Gastroesophageal sphincter (tissue), 3 donors: Measurements from ENCODE around the gene KRT2.

Experiments
- CTCF ChIP-seq, 4 experiments: fragments of 200-600 bp in 2 of 4; fragments of 450-650 bp in 2 of 4; sonication (generic) in 1 of 4; IDR thresholded peaks; one replicate each; pipeline ENCODE4 v1.5.1; 2017 to 2019; ENCODE audit warnings: antibody characterized with exemption in 4 of 4, mild to moderate bottlenecking in 2 of 4, moderate library complexity in 2 of 4
- POLR2AphosphoS5 ChIP-seq: sonication (generic); formaldehyde crosslinking; IDR thresholded peaks from one replicate; pipeline ENCODE4 v1.6.1; 2017; ENCODE audit warnings: antibody characterized with exemption

DNA sequence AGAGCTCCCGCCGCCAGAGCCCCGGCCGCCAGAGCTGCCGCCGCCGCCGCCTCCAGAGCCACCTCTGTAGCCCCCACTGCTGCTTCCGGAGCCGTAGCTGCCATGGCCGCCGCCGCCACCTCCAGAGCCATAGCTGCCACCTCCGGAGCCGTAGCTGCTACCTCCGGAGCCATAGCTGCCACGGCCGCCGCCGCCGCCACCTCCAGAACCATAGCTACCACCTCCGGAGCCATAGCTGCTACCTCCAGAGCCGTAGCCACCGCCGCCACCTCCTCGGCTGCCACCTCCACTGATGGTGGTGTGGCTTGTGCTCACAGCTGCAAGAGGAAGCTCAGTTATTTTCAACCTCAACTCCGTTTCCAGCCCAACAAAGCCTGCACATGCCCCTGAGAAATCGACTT is 23.3 kb upstream of the KRT2 start:
- TF ChIP-seq CTCF (IDR thresholded peaks at IDR 0.05) (no peak), POLR2AphosphoS5 (no peak)
